Measurements from ENCODE around the gene GDPD3. TPM values are rescaled to one million over a fixed set of nuclear protein-coding genes. Genes with fewer than 3 reads are reported as not detected.

The GDPD3 gene
- total and polyA plus RNA-seq, 2 of the 13 experiments (the other 11 are each of a cell fraction or from before 2014, with no cell fraction given) = 18.7 to 20.6 TPM

GRCh38 chr16:30065943-30066760 lies 47.2 kb downstream of the GDPD3 start (continued):
- no peak for TF ChIP-seq PAXIP1 (CRISPR knock-in tag; conservative IDR thresholded peaks at IDR 0.05)
- TF ChIP-seq DNMT1 (CRISPR knock-in tag; IDR thresholded peaks at IDR 0.05) = no peak
- TF ChIP-seq BCL6 (CRISPR knock-in tag; IDR thresholded peaks at IDR 0.05) = no peak

GRCh38 chr16:30065102-30065942 lies 48.0 kb downstream of the GDPD3 start, which contains the start of gene ALDOA:
Gene ALDOA, plus strand, starts transcription at chr16:30065760. Its CDS starts 1,138 bp downstream, at chr16:30066898.
- Histone ChIP-seq H3K27ac (ENCODE audit: extremely low read length, insufficient read depth, low read length) (peak within 1 kb of the TSS; percentile 95), H3K9me3 (ENCODE audit: low read length) (no peaks in the 10 kb centered on the region), H3K9ac (ENCODE audit: insufficient read depth, low read depth, low read length) (peak within 1 kb of the TSS; percentile 90), H3K36me3 (replicated peaks in 1 of 2; ENCODE audit: control insufficient read depth in 1 of 2, insufficient read depth in 2 of 2, low read length in 2 of 2) (peaks cover 31 to 40% of the 10 kb centered on the region in 2 experiments), H3K27me3 (ENCODE audit: control insufficient read depth in 1 of 2, insufficient read depth in 2 of 2, low read length in 2 of 2) (peaks cover 0 to 2% of the 10 kb centered on the region in 2 experiments; a peak in 1 of 5 replicates), H2AFZ (ENCODE audit: low read length) (no peak within 1 kb of the TSS), H3K4me3 (replicated peaks in 1 of 3; ENCODE audit: insufficient read depth in 1 of 3, low read depth in 2 of 3, low read length in 3 of 3) (peak within 1 kb of the TSS; percentile 92 to 100 (median 95)), H3K4me2 (ENCODE audit: low read depth, low read length) (peak within 1 kb of the TSS; percentile 99), H3K4me1 (ENCODE audit: insufficient read depth, low read length) (peaks cover 46% of the 10 kb centered on the region), H4K20me1 (ENCODE audit: insufficient read depth, low read length) (peaks cover 48% of the 10 kb centered on the region), H3K79me2 (ENCODE audit: insufficient read depth, low read length) (peaks cover 59% of the 10 kb centered on the region)
- BruUV-seq (replicated peaks) = TSS peak; percentile 92
- under 1% methylated on average over 64 of the region's 99 CpGs for WGBS (ENCODE audit: low lambda C conversion rate)
- CTCF ChIA-PET (ENCODE audit: low intra/inter-chr PET ratio, low total read pairs) = interaction anchor here (1.2 kb wide), 1 partner anchor 27 kb away, joined by 3 read pairs; no protein-coding TSS in a partner anchor
- peak; percentile 96 for DNase-seq (ENCODE audit: low spot score)
- peak; percentile 48 for FAIRE-seq
- in situ Hi-C loops (cut with HindIII; ENCODE audit: extremely low pct_ligation_motif_present, low pct_unique_long_range_greater_than_20kb) = no loop called here
- intact Hi-C loops (cut with micrococcal nuclease; ENCODE audit: unreplicated experiment) = loop anchor here (5.0 kb wide), 1 partner anchor 682 kb away; the partner anchor contains the start of gene PHKG2
- POLR2A ChIA-PET = interaction anchor here (0.7 to 9.1 kb wide), 41 partner anchors 10 to 809 kb away, joined by 3 to 120 read pairs (median 5); partner anchors contain the start of genes ASPHD1, CD2BP2, CDIPT and CORO1A
- ATAC-seq = peak; percentile 89
- peak; percentile 96 for TF ChIP-seq TBX2 (CRISPR knock-in tag; IDR thresholded peaks at IDR 0.05; ENCODE audit: borderline replicate concordance)
- TF ChIP-seq PLSCR1 (CRISPR knock-in tag; IDR thresholded peaks at IDR 0.05; ENCODE audit: borderline replicate concordance) = peak; percentile 97; the same call in 1 of the 2 replicates
- TF ChIP-seq THRA (CRISPR knock-in tag; IDR thresholded peaks at IDR 0.05; ENCODE audit: borderline replicate concordance) = peak; percentile 73; the same call in 1 of the 2 replicates
- TF ChIP-seq MEIS2 (CRISPR knock-in tag; IDR thresholded peaks at IDR 0.05) = peak; percentile 86
- peak in 1 of 2 experiments; percentile 73; a peak in 2 of 4 replicates for TF ChIP-seq ATF4 (CRISPR knock-in tag; IDR thresholded peaks at IDR 0.05)
- peak; percentile 50; the same call in 1 of the 2 replicates for TF ChIP-seq TBX3 (IDR thresholded peaks at IDR 0.05; ENCODE audit: borderline replicate concordance)
- TF ChIP-seq MAFK (conservative IDR thresholded peaks at IDR 0.05 in 1 of 2, IDR thresholded peaks at IDR 0.05 in 1 of 2; ENCODE audit: low read length in 2 of 2) = peak; percentile 65 to 88

Data from HepG2 (cell line).